Measurements from ENCODE around the gene ZNF280C. TPM values are rescaled to one million over a fixed set of nuclear protein-coding genes. Genes with fewer than 3 reads are reported as not detected.
"Not testable (repeated sequence)": the region's sequence is repeated elsewhere in the genome, so short reads cannot be mapped to it uniquely, and the experiment has no call there.

ZNF280C gene
- total RNA-seq, 1 donor from 2014 or later, result 7.4 TPM

DNA sequence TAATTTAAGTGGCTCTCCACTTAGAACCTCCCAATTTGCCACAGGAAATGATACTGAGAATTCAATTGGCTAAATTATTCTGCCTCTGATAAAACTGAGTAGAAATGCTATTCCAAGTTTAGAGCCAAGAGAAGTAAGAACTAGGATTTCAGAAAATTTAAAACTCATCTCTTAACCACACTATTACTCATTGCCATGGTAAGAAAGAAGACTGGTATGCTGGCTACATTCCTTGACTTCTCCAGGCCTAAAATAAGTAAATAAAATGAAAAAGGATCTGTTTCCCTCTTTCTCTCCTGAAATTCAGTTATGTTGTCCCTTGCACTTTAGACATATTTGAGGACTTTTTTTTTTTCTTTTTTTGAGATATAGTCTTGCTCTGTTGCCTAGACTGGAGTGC, 23.3 kb downstream of the ZNF280C start:
- H3K4me3 Mint-ChIP-seq (ENCODE audit: unreplicated experiment), result no peak overlapping the region

GRCh38 chrX:130231184-130231583, 37.5 kb downstream of the ZNF280C start:
- H3K4me1 Mint-ChIP-seq (ENCODE audit: unreplicated experiment); DNase-seq (ENCODE audit: low spot score); H3K9me3 Mint-ChIP-seq (ENCODE audit: unreplicated experiment); H3K4me3 Mint-ChIP-seq (ENCODE audit: unreplicated experiment); H3K27ac Mint-ChIP-seq (ENCODE audit: unreplicated experiment); H3K36me3 Mint-ChIP-seq (ENCODE audit: low read depth, unreplicated experiment); H3K27me3 Mint-ChIP-seq (ENCODE audit: unreplicated experiment): not testable (repeated sequence)

More for the DNA sequence above, 23.3 kb downstream of the ZNF280C start:
- Mint-ChIP-seq H3K9me3 (ENCODE audit: unreplicated experiment) (no peaks in the 10 kb centered on the region), H3K27ac (ENCODE audit: unreplicated experiment) (no peak overlapping the region), H3K27me3 (ENCODE audit: unreplicated experiment) (peaks cover 4% of the 10 kb centered on the region), H3K36me3 (ENCODE audit: low read depth, unreplicated experiment) (no peaks in the 10 kb centered on the region), H3K4me1 (ENCODE audit: unreplicated experiment) (no peaks in the 10 kb centered on the region)
- TF ChIP-seq, protein P1, sequence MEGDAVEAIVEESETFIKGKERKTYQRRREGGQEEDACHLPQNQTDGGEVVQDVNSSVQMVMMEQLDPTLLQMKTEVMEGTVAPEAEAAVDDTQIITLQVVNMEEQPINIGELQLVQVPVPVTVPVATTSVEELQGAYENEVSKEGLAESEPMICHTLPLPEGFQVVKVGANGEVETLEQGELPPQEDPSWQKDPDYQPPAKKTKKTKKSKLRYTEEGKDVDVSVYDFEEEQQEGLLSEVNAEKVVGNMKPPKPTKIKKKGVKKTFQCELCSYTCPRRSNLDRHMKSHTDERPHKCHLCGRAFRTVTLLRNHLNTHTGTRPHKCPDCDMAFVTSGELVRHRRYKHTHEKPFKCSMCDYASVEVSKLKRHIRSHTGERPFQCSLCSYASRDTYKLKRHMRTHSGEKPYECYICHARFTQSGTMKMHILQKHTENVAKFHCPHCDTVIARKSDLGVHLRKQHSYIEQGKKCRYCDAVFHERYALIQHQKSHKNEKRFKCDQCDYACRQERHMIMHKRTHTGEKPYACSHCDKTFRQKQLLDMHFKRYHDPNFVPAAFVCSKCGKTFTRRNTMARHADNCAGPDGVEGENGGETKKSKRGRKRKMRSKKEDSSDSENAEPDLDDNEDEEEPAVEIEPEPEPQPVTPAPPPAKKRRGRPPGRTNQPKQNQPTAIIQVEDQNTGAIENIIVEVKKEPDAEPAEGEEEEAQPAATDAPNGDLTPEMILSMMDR (IDR thresholded peaks at IDR 0.05; ENCODE audit: unreplicated experiment), result no peak
- no peak for DNase-seq (ENCODE audit: low spot score)

GRCh38 chrX:130228871-130229270, 39.8 kb downstream of the ZNF280C start:
- Mint-ChIP-seq H3K36me3 (ENCODE audit: low read depth, unreplicated experiment) (peaks cover 4% of the 10 kb centered on the region), H3K27me3 (ENCODE audit: unreplicated experiment) (no peaks in the 10 kb centered on the region), H3K9me3 (ENCODE audit: unreplicated experiment) (no peaks in the 10 kb centered on the region), H3K27ac (ENCODE audit: unreplicated experiment) (no peak overlapping the region), H3K4me1 (ENCODE audit: unreplicated experiment) (no peaks in the 10 kb centered on the region), H3K4me3 (ENCODE audit: unreplicated experiment) (no peak overlapping the region)
- TF ChIP-seq, protein P1 (IDR thresholded peaks at IDR 0.05; ENCODE audit: unreplicated experiment), result no peak
- no peak for DNase-seq (ENCODE audit: low spot score)

DNA sequence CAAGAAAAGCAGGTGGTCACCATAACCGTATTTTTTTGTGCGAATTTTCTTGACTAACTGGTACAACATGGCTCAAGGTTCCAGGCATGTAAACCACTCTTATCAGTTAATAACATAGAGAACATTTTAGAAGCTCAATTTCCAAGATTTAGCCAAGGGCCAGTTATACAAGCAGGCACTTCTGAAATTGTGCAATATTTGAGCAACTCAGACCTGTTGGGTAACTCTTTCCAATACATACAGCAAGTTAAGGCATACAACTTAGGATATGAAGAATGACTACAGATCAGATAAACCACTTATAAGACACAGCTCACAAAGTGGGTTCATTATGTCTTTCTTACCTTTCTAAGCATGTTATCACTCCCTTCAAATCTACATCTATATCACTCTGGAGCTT, 43.9 kb downstream of the ZNF280C start:
- Mint-ChIP-seq H3K9me3 (ENCODE audit: unreplicated experiment) (no peaks in the 10 kb centered on the region), H3K27me3 (ENCODE audit: unreplicated experiment) (peaks cover 2% of the 10 kb centered on the region), H3K4me1 (ENCODE audit: unreplicated experiment) (no peaks in the 10 kb centered on the region), H3K36me3 (ENCODE audit: low read depth, unreplicated experiment) (peaks cover 4% of the 10 kb centered on the region), H3K27ac (ENCODE audit: unreplicated experiment) (no peak overlapping the region), H3K4me3 (ENCODE audit: unreplicated experiment) (no peak overlapping the region)
- no peak for DNase-seq (ENCODE audit: low spot score)
- TF ChIP-seq, protein P1 (IDR thresholded peaks at IDR 0.05; ENCODE audit: unreplicated experiment), result no peak

- Mint-ChIP-seq H3K27me3 (ENCODE audit: unreplicated experiment) (peaks cover 1% of the 10 kb centered on the region), H3K4me1 (ENCODE audit: unreplicated experiment) (no peaks in the 10 kb centered on the region), H3K9me3 (ENCODE audit: unreplicated experiment) (no peaks in the 10 kb centered on the region), H3K36me3 (ENCODE audit: low read depth, unreplicated experiment) (no peaks in the 10 kb centered on the region), H3K27ac (ENCODE audit: unreplicated experiment) (no peak overlapping the region), H3K4me3 (ENCODE audit: unreplicated experiment) (no peak overlapping the region)
- no peak for DNase-seq (ENCODE audit: low spot score)
- TF ChIP-seq, protein P1 (IDR thresholded peaks at IDR 0.05; ENCODE audit: unreplicated experiment), result no peak
These were observed 52.4 kb downstream of the ZNF280C start for GRCh38 chrX:130216320-130216719.

- H3K36me3 Mint-ChIP-seq (ENCODE audit: low read depth, unreplicated experiment), result no peaks in the 10 kb centered on the region
- TF ChIP-seq, protein P1 (IDR thresholded peaks at IDR 0.05; ENCODE audit: unreplicated experiment), result no peak
These were observed 55.3 kb downstream of the ZNF280C start for GRCh38 chrX:130213376-130213775.

More at GRCh38 chrX:130213376-130213775, 55.3 kb downstream of the ZNF280C start:
- no peak overlapping the region for H3K27ac Mint-ChIP-seq (ENCODE audit: unreplicated experiment)
- DNase-seq (ENCODE audit: low spot score), result no peak
- H3K9me3 Mint-ChIP-seq (ENCODE audit: unreplicated experiment), result no peaks in the 10 kb centered on the region
- no peak overlapping the region for H3K4me3 Mint-ChIP-seq (ENCODE audit: unreplicated experiment)
- H3K27me3 Mint-ChIP-seq (ENCODE audit: unreplicated experiment), result peaks cover 1% of the 10 kb centered on the region
- no peaks in the 10 kb centered on the region for H3K4me1 Mint-ChIP-seq (ENCODE audit: unreplicated experiment)

All from endothelial cell (in vitro differentiated cells).